ENCODE measurements around the gene P2RY8.
A peak's percentile ranks its signal among the peaks of the same experiment; 100 is the strongest.
"Not testable (repeated sequence)": the region's sequence is repeated elsewhere in the genome, so short reads cannot be mapped to it uniquely, and the experiment has no call there.

The P2RY8 gene

DNA sequence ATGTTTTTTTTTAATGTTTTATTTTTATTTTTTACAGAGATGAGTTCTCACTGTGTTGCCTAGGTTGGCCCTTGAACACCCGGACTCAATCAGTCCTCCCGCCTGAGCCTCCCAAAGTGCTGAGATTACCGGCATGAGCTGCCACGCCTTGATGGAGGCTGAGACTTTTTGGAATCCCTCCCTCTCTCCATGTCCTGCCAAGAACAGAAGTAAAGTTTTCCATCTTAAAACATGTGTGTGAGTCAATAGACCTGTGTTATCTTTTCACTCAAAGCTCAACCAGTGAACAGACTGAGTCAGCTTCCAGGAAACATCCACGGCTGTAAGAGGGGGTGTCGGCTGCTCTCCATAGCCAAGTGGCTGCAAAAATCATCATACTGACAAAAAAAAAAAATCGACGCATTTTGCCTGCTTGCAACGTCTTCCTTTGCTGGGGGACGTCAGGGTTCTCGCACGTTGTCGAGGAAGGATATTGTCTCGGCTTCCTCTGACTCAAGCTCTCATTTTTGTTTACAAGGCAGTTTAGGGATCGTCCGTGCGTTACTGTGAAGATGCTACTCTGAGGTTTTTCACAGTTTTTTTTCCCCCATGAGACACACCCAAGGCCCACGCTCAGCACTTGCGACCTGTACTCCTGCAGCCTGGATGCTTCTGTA lies 74.3 kb downstream of the P2RY8 start:
- peak; percentile 53 for DNase-seq

DNA sequence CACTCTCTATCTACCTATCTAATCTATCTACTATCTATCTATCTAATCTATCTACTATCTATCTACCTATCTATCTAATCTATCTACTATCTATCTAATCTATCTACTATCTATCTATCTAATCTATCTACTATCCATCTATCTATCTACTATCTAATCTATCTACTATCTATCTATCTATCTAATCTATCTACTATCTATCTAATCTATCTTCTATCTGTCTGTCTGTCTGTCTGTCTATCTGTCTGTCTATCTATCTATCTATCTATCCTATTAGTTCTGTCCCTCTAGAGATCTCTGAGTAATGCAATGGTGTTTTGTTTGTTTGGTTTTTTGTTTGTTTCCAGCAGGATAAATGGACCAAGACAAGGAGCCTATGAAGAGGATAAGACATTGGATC lies 74.9 kb downstream of the P2RY8 start:
- no peak for DNase-seq

DNA sequence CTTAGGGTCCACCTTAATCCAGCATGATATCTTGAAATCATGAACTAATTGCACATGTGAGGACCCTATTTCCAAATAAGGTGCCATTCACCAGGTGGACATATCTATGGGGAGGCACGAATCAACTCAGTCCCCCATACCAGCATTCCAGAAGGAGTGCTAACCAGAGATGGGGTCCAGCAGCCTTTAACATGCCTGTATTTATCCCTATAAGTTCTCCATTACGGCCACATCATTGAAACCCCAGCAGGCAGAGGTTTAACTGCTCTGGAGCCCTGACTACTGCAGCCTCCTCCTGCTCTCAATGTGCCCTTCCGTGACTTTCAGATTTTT lies 81.1 kb downstream of the P2RY8 start:
- DNase-seq = no peak

DNA sequence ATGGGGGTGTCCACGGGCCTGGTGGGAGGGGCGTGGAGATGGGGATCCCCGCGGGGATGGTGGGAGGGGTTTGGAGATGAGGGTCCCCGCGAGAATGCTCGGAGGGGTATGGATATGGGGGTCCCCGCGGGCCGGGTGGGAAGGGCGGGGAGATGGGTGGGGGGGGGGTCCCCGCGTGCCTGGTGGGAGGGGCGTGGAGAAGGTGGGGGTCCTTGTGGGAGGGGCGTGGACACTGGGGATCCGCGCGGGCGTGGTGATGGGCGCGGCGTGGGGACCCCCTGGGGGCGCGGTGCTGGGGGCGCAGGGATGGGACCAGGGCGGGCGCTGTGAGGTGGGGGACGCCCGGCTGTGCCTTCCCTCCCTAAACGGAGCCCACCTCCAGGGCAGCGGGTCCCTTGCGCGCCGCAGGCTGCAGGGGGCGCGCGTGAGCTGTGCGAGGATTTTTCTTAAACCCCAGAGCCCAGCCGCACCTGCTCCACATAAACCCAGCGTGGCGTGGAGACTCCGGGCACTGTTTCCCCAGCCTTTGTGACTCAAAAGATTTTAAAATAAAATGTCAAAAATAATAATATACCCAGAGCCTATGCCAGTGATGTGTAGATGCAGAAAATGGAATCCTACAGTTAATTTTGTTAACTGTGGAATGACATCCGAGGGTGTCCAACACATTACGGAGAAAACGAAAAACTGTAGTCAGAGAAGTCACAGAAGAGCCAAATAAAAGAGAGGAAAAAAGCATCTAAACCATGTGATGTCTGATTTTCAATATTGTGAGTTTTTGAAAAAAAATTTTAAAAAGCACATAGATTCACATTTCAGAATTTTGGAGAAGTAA lies 82.8 kb downstream of the P2RY8 start:
- DNase-seq = peak; percentile 91

DNA sequence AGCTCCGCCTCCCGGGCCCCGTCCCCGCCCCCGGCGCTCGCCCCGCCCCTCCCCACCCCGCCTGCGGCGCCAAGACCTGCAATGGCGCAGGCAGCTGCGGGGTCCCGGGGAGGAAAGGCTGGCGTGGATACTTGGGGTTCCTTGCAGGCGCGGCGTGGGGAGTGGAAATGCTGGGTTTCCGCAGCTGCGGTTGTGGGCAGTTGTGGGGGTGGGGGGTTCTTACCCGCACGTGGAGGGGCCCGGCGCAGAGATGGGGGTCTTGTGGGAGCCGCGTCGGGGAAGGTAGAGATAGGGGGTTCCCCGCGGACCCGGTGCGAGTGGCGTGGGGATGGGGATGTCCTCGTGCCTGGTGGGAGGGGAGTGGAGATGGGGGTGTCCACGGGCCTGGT lies 83.6 kb downstream of the P2RY8 start:
- DNase-seq = peak; percentile 64

DNA sequence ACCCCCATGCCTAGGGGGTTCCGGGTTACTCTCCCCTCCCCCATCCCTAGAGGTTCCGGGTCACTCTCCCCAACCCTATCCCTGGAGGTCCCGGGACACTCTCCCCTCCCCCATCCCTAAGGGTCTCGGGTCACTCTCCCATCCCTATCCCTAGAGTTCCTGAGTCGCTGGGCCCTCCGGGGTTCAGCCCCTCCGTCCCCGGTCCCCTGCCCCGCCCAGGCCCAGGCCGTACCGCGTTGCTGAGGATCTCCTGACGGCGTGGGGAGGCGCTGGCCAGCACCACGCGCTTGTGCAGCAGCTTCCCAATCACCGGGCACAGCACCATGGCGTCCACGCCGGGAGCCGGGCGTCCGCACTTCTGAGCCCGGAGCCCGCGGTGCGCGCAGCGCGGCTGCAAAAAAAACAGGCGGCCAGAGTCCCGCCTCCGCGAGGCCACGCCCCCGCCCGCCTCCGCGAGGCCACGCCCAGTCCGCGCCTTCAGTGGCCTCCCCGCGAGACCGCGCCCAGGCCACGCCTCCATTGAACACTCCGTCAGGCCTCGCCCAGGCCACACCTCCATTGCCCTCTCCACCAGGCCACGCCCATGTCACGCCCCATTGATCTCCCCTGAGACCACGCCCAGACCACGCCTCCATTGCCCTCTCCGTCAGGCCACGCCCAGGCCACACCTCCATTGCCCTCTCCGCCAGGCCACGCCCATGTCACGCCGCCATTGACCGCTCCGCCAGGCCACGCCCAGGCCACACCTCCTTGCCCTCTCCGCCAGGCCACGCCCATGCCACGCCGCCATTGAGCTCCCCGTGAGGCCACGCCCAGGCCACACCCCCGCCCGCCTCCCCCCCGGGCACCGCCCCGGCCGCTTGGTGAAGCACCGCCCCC lies 84.2 kb downstream of the P2RY8 start, which contains the start of gene ASMTL:
Gene ASMTL, minus strand, starts transcription at position 394 of the 879 bp plus-strand sequence. Its CDS starts 69 bp downstream, at position 325.
- DNase-seq = peak; percentile 100

DNA sequence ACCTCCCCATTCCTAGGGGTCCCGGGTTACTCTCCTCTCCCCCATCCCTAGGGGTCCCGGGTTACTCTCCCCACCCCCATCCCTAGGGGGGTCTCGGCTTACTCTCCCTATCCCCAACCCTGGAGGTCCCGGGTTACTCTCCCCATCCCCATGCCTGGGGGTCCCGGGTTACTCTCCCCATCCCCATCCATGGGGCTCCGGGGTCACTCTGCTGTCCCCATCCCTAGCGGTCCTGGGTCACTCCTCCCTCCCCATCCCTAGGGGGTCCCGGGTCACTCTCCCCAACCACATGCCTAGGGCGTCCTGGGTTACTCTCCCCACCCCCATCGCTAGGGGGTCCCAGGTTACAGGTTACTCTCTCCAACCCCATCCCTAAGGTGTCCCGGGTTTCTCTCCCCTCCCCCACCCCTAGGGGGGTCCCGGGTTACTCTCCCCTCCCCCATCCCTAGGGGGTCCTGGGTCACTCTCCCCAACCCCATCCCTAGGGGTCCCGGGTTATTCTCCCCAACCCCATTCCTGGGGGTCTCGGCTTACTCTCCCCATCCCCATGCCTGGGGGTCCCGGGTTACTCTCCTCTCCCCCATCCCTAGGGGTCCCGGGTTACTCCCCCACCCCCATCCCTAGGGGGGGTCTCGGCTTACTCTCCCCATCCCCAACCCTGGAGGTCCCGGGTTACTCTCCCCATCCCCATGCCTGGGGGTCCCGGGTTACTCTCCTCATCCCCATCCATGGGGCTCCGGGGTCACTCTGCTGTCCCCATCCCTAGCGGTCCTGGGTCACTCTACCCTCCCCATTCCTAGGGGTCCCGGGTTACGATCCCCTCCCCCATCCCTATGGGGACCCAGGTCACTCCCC lies 85.1 kb downstream of the P2RY8 start:
- DNase-seq = no peak

DNA sequence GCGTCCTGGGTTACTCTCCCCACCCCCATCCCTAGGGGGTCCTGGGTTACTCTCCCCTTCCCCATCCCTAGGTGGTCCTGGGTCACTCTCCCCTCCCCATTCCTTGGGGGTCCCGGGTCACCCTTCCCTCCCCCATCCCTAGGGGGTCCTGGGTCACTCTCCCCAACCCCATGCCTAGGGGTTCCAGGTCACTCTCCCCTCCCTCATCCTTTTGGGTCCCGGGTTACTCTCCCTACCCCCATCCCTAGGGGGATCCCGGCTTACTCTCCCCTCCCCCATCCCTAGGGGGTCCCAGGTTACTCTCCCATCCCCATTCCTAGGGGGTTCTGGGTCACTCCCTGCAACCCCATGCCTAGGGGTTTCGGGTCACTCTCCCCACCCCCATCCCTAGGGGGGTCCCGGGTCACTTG lies 85.7 kb downstream of the P2RY8 start:
- DNase-seq = no peak

DNA sequence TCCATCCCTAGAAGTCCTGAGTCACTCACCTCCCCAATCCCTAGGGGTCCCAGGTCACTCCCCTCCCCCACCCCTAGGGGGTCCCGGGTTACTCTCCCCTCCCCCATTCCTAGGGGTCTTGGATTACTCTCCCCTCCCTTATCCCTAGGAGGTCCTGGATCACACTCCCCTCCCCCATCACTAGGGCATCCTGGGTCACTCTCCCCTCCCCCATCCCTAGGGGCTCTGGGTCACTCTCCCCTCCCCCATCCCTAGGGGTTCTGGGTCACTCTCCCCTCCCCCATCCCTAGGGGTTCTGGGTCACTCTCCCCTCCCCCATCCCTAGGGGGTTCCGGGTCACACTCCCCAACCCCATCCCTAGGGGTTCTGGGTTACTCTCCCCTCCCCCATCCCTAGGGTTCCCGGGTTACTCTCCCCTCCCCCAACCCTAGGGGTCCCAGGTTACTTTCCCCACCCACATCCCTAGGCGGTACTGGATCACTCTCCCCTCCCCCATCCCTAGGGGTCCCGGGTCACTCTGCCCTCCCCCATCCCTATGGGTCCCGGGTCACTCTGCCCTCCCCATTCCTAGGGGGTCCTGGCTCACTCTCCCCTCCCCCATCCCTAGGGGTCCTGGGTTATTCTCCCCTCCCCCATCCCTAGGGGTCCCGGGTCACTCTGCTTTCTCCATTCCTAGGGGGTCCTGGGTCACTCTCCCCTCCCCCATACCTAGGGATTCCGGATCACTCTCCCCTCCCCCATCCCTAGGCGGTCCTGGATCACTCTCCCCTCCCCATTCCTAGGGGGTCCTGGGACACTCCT lies 86.4 kb downstream of the P2RY8 start:
- no peak for DNase-seq

DNA sequence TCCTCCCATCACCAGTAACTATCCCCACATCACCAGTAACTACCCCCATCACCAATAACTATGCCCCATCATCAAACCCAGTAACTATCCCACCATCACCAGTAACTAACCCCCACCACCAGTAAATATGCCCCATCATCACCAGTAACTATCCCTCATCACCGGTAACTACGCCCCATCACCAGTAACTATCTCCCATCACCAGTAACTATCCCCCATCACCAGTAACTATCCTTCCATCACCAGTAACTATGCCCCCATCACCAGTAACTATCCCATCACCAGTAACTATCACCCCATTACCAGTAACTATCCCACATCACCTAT lies 87.2 kb downstream of the P2RY8 start:
- DNase-seq = no peak

DNA sequence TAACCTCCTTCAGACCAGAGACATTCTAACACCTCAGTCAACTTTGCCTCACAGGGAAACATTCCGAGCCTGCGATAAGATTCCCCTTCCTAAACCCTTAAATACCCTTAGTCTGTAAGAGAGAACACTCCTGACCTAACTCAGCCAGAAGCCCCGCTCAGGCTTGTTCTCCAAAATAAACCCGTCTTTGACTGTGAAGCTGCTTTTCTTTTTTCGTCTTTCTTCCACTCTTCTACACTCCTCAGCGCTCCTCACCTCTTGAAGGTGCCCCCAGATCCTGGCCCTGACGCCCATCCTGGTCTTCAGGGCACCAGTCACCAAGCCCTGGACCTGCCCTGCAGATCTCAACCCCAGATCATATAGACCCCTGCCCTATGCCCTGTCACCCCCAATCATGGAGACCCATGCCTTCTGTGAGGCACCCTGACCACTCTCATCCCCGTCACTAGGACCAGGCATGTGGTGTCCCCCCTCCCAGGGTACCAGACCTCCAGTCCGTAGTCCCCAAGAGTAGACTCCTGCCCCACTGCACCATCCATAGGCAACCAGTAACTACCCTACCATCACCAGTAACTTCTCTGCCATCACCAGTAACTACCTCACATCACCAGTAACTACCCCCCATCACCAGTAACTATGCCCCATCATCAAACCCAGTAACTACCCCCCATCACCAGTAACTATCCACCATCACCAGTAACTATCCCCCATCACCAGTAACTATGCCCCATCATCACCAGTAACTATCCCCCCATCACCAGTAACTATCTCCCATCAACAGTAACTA lies 87.8 kb downstream of the P2RY8 start:
- DNase-seq = no peak

DNA sequence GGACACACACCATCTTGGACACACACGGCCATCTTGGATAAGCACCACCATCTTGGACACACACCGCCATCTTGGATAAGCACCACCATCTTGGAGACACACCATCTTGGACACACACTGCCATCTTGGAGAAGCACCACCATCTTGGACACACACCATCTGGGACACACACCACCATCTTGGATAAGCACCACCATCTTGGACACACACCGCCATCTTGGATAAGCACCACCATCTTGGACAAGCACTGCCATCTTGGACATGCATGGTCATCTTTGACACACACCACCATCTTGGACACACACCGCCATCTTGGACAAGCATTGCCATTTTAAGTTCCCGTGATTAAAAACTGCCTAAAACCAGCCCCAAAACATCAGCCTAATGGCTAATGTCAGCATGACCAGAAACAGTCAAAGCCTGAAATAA lies 88.4 kb downstream of the P2RY8 start:
- DNase-seq = not testable (repeated sequence)

DNA sequence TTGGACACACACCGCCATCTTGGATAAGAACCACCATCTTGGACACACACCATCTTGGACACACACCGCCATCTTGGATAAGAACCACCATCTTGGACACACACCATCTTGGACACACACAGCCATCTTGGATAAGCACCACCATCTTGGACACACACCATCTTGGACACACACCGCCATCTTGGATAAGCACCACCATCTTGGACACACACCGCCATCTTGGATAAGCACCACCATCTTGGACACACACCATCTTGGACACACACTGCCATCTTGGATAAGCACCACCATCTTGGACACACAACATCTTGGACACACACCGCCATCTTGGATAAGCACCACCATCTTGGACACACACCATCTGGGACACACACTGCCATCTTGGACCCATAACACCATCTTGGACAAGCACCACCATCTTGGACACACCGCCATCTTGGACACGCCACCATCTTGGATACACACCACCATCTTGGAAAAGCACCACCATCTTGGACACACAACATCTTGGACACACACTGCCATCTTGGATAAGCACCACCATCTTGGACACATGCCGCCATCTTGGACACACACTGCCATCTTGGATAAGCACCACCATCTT lies 88.9 kb downstream of the P2RY8 start:
- not testable (repeated sequence) for DNase-seq

DNA sequence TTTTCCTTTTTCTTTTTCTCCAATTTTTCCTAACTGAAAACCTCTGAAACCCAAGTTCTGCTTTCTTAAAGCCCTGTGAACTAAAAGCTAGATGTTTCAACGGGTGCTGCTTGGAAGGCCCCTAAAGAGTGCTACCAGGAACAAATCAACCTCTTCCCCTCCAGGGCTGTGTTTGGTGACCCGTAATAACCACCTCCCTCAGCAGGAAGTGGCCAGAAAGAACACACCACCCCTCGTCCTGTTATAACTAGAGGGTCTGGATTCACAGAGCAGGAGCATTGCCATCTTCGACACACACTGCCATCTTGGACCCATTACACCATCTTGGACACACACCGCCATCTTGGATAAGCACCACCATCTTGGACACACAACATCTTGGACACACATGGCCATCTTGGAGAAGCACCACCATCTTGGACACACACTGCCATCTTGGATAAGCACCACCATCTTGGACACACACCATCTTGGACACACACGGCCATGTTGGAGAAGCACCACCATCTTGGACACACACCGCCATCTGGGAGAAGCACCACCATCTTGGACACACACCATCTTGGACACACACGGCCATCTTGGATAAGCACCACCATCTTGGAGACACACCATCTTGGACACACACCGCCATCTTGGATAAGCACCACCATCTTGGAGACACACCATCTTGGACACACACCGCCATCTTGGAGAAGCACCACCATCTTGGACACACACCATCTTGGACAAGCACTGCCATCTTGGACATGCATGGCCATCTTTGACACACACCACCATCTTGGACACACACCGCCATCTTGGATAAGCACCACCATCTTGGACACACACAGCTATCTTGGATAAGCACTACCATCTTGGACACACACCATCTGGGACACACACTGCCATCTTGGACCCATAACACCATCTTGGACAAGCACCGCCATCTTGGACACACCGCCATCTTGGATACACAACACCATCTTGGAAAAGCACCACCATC lies 89.7 kb downstream of the P2RY8 start:
- DNase-seq = not testable (repeated sequence)

DNA sequence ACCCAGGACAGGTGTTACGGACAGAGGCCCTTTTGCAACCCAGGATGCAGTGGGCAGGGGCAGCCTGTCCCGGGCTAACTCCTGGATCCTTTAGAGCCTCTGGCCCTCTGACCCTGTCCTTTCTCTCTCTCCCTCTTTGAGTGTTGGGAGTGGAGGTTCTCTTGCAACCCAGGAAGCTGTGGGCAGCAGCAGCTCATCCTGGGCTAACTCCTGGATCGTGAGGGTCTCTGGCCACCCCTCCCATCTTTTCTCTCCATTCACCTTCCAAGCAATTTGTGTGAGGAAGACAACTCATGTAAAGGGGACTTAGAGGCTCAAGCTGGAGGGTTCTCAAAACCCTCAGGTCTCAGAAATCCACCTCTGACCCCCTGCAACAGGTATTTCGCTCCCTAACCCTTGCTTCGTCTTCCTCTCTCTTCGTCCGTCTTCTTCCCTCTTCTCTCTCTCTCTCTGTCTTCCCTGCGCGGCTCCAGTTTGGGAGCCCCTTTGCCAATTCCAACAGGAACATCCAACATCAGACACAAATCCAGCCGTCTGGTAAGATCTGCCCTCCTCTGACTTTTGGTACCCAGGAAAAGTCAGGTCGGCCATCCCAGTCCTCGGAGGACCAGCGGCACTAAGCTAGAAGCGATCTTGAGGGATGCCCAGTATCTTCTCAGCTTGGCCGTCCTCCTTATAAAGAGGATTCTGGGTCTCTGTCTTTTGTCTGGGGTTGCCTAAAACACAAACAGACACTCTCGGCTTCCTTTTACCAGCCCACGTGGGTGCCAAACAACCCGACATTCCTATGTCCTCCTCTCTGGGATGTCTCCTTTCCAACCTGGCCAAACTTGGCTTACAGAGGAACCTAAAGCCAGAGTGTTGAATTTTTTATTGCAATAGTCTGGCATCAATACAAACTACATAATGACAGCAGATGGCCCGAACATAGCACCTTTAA lies 92.2 kb downstream of the P2RY8 start:
- no peak for DNase-seq

DNA sequence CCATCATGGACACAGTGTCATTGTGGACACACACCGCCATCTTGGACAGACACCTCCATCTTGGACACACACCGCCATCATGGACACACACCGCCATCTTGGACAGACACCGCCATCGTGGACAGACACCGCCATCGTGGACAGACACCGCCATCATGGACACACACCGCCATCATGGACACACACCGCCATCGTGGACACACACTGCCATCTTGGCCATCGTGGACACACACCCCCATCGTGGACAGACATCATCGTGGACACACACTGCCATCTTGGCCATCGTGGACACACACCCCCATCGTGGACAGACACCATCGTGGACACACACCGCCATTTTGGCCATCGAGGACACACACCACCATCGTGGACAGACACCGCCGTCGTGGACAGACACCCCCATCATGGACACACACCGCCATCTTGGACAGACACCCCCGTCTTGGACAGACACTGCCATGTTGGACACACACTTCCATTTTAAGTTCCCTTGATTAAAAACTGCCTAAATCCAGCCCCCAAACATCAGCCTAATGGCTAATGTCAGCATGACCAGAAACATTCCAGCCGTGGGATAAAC lies 93.4 kb downstream of the P2RY8 start:
- no peak for DNase-seq

DNA sequence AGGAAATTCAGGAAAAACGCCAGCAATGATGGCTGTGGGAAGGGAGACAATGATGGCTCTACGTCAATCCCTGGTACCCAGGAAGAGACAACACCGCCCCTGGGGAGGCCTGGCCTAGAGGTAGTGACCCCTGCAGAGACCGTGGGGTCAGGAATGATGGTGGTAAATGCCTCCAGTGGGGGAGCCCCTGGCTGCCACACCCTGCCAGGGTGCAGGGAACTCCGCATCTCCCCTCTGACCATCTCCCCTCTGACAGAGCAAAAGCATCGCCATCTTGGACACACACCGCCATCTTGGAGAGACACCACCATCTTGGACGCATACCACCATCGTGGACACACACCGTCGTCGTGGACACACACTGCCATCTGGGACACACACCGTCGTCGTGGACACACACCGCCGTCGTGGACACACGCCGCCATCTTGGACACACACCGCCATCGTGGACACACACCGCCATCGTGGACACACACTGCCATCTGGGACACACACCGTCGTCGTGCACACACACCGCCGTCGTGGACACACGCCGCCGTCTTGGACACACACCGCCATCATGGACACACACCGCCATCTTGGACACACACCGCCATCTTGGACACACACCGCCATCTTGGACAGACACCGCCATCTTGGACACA lies 94.1 kb downstream of the P2RY8 start:
- no peak for DNase-seq
